Activated naive CD8-positive, alpha-beta T cell treated with anti-CD3 and anti-CD28 coated beads for 36 hours (primary cell): Measurements from ENCODE around the gene STK32C. TPM values are rescaled to one million over a fixed set of nuclear protein-coding genes. Genes with fewer than 3 reads are reported as not detected.

Experiments used
- DNase-seq: peaks from one replicate; pipeline ENCODE4 v3.0.0; 2021
- H3K27ac Mint-ChIP-seq: one replicate; pipeline ENCODE4 v1.8.0; 2022; ENCODE audit warnings: mild to moderate bottlenecking, moderate library complexity, mixed read lengths
- H3K27me3 Mint-ChIP-seq: one replicate; pipeline ENCODE4 v1.8.0; 2022; ENCODE audit warnings: mild to moderate bottlenecking, mixed read lengths
- H3K36me3 Mint-ChIP-seq: one replicate; pipeline ENCODE4 v1.8.0; 2021; ENCODE audit warnings: mild to moderate bottlenecking, mixed read lengths
- H3K4me1 Mint-ChIP-seq: one replicate; pipeline ENCODE4 v1.8.0; 2021; ENCODE audit warnings: mixed read lengths
- H3K4me3 Mint-ChIP-seq: one replicate; pipeline ENCODE4 v1.8.0; 2022; ENCODE audit warnings: mild to moderate bottlenecking, moderate library complexity, mixed read lengths
- H3K9me3 Mint-ChIP-seq: one replicate; pipeline ENCODE4 v1.8.0; 2022; ENCODE audit warnings: mixed read lengths
- total RNA-seq, 2 experiments: library from RNA; stranded (reverse); gene quantifications; one replicate each; pipeline ENCODE4 v1.2.3, GENCODE V29; 2021

STK32C gene
- total RNA-seq, 2 experiments from 2014 or later: 15.3 to 16.2 TPM

GRCh38 chr10:132194726-132195125, 113.0 kb downstream of the STK32C start:
- DNase-seq: no peak
- no peak overlapping the region for H3K4me3 Mint-ChIP-seq
- no peak overlapping the region for H3K27ac Mint-ChIP-seq
- H3K27me3 Mint-ChIP-seq: peaks cover 7% of the 10 kb centered on the region
- H3K4me1 Mint-ChIP-seq: no peaks in the 10 kb centered on the region
- H3K9me3 Mint-ChIP-seq: peaks cover 2% of the 10 kb centered on the region
- peaks cover 6% of the 10 kb centered on the region for H3K36me3 Mint-ChIP-seq

- Mint-ChIP-seq H3K4me1 (no peaks in the 10 kb centered on the region), H3K9me3 (peaks cover 2% of the 10 kb centered on the region), H3K27me3 (peaks cover 14% of the 10 kb centered on the region), H3K36me3 (peaks cover 6% of the 10 kb centered on the region), H3K27ac (no peak overlapping the region), H3K4me3 (no peak overlapping the region)
- peak; percentile 28 for DNase-seq
These were observed 113.7 kb downstream of the STK32C start for GRCh38 chr10:132193907-132194552.

- Mint-ChIP-seq H3K36me3 (peaks cover 8% of the 10 kb centered on the region), H3K4me3 (no peak overlapping the region), H3K27ac (no peak overlapping the region), H3K27me3 (peaks cover 23% of the 10 kb centered on the region), H3K9me3 (peaks cover 2% of the 10 kb centered on the region), H3K4me1 (peaks cover 1% of the 10 kb centered on the region)
- DNase-seq: no peak
These were observed 114.6 kb downstream of the STK32C start for GRCh38 chr10:132192991-132193665.

- H3K27me3 Mint-ChIP-seq: peaks cover 29% of the 10 kb centered on the region
- no peak overlapping the region for H3K27ac Mint-ChIP-seq
- DNase-seq: no peak
- H3K4me1 Mint-ChIP-seq: peaks cover 4% of the 10 kb centered on the region
- no peak overlapping the region for H3K4me3 Mint-ChIP-seq
- peaks cover 2% of the 10 kb centered on the region for H3K9me3 Mint-ChIP-seq
- H3K36me3 Mint-ChIP-seq: peaks cover 10% of the 10 kb centered on the region
These were observed 115.4 kb downstream of the STK32C start for GRCh38 chr10:132192076-132192975.

- no peak overlapping the region for H3K4me3 Mint-ChIP-seq
- peaks cover 37% of the 10 kb centered on the region for H3K27me3 Mint-ChIP-seq
- H3K9me3 Mint-ChIP-seq: peaks cover 2% of the 10 kb centered on the region
- H3K27ac Mint-ChIP-seq: no peak overlapping the region
- peaks cover 10% of the 10 kb centered on the region for H3K36me3 Mint-ChIP-seq
- no peak for DNase-seq
- peaks cover 4% of the 10 kb centered on the region for H3K4me1 Mint-ChIP-seq
These were observed 117.8 kb downstream of the STK32C start for GRCh38 chr10:132189810-132190422.

- H3K4me3 Mint-ChIP-seq: no peak overlapping the region
- no peak overlapping the region for H3K27ac Mint-ChIP-seq
- H3K36me3 Mint-ChIP-seq: peaks cover 10% of the 10 kb centered on the region
- H3K9me3 Mint-ChIP-seq: peaks cover 2% of the 10 kb centered on the region
- DNase-seq: no peak
- peaks cover 4% of the 10 kb centered on the region for H3K4me1 Mint-ChIP-seq
- H3K27me3 Mint-ChIP-seq: peaks cover 44% of the 10 kb centered on the region
These were observed 118.7 kb downstream of the STK32C start for GRCh38 chr10:132189016-132189415.

GRCh38 chr10:132188331-132188730, 119.4 kb downstream of the STK32C start:
- Mint-ChIP-seq H3K9me3 (peaks cover 2% of the 10 kb centered on the region), H3K27ac (no peak overlapping the region), H3K4me1 (peaks cover 4% of the 10 kb centered on the region), H3K4me3 (peak overlapping the region; percentile 59), H3K36me3 (peaks cover 8% of the 10 kb centered on the region), H3K27me3 (peaks cover 44% of the 10 kb centered on the region)
- DNase-seq: no peak

GRCh38 chr10:132187430-132188138, 120.2 kb downstream of the STK32C start:
- Mint-ChIP-seq H3K9me3 (peaks cover 2% of the 10 kb centered on the region), H3K27me3 (peaks cover 41% of the 10 kb centered on the region), H3K4me1 (peaks cover 4% of the 10 kb centered on the region), H3K27ac (no peak overlapping the region), H3K4me3 (peak overlapping the region; percentile 59), H3K36me3 (peaks cover 8% of the 10 kb centered on the region)
- DNase-seq: peak; percentile 26

- Mint-ChIP-seq H3K4me3 (peak within 1 kb of the TSS; percentile 59), H3K4me1 (peaks cover 4% of the 10 kb centered on the region), H3K36me3 (peaks cover 8% of the 10 kb centered on the region), H3K27me3 (peaks cover 41% of the 10 kb centered on the region), H3K27ac (no peak within 1 kb of the TSS), H3K9me3 (peaks cover 2% of the 10 kb centered on the region)
- DNase-seq: peak; percentile 23
These were observed 121.0 kb downstream of the STK32C start, which contains the start of gene DPYSL4 for GRCh38 chr10:132186488-132187429. DPYSL4 (plus strand) TSS chr10:132186948; CDS start chr10:132187064, 116 bp downstream.

- Mint-ChIP-seq H3K27me3 (peaks cover 41% of the 10 kb centered on the region), H3K27ac (no peak overlapping the region), H3K36me3 (peaks cover 7% of the 10 kb centered on the region), H3K9me3 (peaks cover 2% of the 10 kb centered on the region), H3K4me1 (peaks cover 4% of the 10 kb centered on the region), H3K4me3 (peak overlapping the region; percentile 42)
- DNase-seq: peak; percentile 63
These were observed 121.9 kb downstream of the STK32C start for GRCh38 chr10:132185601-132186487.

GRCh38 chr10:132184816-132185593, 122.7 kb downstream of the STK32C start:
- Mint-ChIP-seq H3K27ac (no peak overlapping the region), H3K9me3 (no peaks in the 10 kb centered on the region), H3K27me3 (peaks cover 38% of the 10 kb centered on the region)

GRCh38 chr10:132183046-132183445, 124.7 kb downstream of the STK32C start:
- no peak for DNase-seq
- H3K27me3 Mint-ChIP-seq: peaks cover 38% of the 10 kb centered on the region
- H3K9me3 Mint-ChIP-seq: no peaks in the 10 kb centered on the region
- H3K4me3 Mint-ChIP-seq: no peak overlapping the region
- no peak overlapping the region for H3K27ac Mint-ChIP-seq
- peaks cover 2% of the 10 kb centered on the region for H3K36me3 Mint-ChIP-seq
- peaks cover 2% of the 10 kb centered on the region for H3K4me1 Mint-ChIP-seq

More at GRCh38 chr10:132184816-132185593, 122.7 kb downstream of the STK32C start:
- no peak overlapping the region for H3K4me3 Mint-ChIP-seq
- peaks cover 4% of the 10 kb centered on the region for H3K36me3 Mint-ChIP-seq
- peaks cover 4% of the 10 kb centered on the region for H3K4me1 Mint-ChIP-seq
- DNase-seq: no peak
